GM21526 (cell line): Measurements from ENCODE around the gene IGF1R.

ENCODE experiments used
- ATAC-seq: cut with Tn5 transposase; IDR thresholded peaks from one replicate; pipeline ENCODE4 v1.9.1; 2021; ENCODE audit warnings: moderate library complexity; ENCODE audit not compliant: unreplicated experiment, low FRiP score

The IGF1R gene

DNA sequence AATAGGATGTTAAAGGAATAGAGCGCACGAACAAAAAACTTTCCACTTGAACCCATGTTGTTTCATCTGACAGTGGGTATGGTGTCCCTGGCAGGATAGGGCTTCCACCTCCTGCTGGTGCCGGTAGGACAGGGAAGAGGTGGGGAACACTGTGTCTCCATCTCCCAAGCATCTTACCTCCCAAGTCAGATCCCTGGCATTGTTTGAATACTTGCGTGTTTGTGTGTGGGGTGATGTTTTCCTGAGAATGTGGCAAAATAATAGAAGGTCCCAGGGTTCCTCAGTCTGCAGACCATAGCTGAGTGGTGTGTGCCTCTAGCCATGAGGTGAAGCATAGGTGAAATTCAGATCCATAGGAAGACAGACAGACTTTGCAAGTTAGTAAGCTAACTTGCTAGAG, 119.4 kb downstream of the IGF1R start:
- ATAC-seq: no peak

DNA sequence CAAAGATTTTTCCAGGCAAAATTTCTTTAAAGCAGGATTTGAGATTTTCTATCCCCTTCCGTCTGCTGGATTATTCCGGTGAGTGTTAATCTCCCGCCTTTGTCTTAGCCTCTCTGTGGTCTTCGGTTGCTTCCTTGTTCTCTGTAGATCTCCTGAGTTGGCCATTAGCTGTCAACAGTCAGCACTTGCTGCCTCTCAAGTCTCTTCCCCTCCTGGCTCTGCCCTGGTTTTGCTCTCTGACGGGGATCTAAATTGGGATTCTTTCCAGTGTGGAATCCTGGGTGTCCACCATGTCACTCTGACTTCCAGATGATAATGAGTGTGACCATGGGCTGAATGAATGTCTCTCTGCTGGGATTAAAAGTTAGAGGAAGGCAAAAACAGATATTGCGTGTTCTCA, 121.5 kb downstream of the IGF1R start:
- ATAC-seq: no peak

DNA sequence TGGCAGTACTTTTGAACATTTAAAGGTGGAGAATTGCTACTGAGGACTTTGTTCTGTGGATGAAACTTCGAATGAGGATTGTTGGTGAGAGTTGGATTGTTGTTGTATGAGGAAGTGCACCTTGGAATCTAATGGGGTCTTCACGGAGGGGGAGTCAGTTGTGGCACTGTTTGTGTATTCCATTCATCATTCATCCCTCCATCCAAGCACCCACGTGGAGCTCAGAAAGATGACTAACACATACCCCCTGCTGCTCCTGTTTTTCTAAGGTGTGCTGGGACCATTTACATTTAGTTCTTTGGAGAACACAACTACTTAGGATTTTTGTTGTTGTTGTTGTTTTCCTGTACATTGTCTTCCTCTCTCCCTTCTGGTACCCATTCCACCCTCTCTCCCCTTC, 122.6 kb downstream of the IGF1R start:
- ATAC-seq: no peak

DNA sequence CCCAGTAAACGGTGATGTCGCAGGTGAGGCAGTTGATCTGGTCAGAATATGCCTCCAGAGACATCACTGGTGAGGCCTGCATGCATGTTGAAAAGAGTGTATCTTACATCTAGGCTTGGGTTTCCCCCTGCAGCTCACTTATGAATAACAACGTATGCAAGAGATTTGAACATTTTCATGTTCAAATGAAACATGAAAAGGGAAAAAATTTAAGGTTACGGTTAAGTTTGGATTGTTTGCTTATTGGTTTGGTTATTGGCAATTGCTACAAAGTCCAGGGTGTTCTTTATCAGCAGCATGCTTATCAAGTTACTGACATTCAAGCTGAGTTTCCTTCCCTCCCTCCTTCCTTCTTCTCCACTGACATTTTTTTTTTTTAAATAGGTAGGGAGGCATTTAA, 123.2 kb downstream of the IGF1R start:
- no peak for ATAC-seq

DNA sequence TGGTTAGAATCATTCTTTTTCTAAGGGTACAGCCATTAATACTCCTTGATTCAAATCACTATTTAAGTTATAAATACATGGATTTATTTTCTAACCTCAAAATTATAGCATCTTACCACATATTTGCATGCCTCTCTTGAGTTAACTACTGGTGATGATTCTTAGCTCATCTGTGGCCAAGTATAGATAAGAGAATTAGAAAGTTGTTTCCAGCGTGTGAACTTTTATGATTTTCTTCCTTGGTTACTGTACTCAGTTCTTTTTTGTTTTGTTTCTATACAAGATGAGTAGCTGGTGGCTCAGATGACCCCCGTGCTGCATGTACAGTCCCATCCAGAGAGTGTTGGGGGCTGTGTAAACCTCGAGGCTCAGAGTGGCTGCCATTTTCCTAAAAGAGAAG, 124.6 kb downstream of the IGF1R start:
- no peak for ATAC-seq

DNA sequence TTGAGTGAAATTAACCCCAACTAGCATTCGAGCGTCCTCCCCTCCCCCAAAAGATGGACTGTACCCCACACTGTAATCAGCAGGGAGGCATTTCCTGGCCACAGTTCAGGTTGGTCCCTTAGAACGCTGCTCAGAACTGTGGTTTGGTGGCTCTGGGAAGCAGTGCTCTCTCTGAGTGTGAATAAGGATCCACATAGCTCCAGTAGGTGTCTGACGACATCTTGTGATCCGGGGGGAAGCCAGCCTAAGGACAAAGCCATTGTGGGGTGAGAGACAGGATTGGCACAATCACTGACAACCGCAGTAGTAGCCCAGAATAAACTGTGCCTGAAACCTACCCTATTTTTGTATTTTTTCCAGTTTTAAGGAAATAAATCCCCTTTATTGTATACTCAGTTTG, 125.3 kb downstream of the IGF1R start:
- no peak for ATAC-seq

DNA sequence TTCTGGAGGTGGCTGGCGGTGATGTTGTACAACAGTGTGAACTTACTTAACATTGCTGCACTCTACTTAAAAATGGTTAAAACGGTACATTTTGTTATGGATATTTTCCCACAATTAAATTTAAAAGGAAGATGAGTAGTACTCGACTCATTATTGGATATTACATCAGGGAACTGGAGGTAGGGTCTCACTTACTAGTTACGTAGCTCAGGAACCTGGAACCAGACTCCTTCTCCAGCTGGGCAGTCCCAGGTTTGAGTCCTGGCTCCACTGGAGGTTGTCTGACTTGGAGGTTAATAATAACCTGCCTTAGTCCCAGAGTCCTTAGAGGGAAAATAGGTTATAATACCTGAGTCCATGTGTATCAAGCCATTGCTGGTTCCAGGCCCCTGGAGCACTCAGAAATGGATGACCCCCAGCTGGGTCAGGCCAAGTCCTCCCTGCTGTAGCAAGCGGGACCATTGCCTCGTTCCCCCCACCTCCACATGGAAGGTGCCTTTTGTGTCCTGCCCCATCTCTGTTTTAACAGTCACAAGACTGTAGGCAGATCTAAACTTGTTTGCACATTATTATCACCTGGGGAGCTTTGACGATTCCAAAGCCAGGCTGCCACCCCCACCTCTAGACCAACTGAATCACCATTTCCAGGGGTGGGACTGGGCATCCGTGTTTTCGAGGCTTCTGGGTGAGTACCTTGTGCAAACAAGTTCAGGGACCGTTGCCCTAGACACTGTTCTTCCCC, 126.6 kb downstream of the IGF1R start:
- ATAC-seq: no peak

DNA sequence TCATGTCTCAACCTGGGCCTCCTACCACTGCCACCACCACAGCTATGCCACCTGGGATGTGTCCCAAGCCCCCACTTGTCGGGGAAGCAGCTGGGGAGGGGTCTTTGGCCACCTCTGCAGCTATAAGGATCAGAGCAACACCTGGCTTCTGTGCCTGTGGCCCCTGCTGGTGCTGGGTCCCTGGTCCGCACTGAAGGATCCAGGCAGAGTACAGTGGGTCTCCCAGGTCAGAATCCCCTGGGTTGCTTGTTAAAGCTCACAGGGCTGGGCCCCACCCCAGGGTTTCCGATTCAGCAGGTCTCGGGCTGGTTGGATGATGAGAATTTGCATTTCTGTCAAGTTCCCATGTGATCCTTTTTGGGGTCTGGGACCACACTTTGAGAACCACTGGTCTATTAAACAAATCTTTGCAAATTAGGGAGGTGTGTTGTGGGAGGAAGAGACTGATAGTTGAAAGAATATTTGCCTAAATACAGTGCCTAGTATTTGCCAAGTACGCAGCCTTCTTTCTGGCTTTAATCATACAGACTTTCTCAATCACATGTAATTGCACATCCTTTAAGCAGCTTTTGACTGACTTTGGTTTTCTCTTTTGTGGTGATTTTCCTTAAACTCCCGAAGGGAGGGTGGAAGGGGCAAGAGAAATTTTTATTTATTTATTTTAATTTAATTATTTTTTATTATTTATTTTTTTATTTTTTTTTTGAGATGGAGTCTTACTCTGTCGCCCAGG, 127.3 kb downstream of the IGF1R start:
- ATAC-seq: no peak

DNA sequence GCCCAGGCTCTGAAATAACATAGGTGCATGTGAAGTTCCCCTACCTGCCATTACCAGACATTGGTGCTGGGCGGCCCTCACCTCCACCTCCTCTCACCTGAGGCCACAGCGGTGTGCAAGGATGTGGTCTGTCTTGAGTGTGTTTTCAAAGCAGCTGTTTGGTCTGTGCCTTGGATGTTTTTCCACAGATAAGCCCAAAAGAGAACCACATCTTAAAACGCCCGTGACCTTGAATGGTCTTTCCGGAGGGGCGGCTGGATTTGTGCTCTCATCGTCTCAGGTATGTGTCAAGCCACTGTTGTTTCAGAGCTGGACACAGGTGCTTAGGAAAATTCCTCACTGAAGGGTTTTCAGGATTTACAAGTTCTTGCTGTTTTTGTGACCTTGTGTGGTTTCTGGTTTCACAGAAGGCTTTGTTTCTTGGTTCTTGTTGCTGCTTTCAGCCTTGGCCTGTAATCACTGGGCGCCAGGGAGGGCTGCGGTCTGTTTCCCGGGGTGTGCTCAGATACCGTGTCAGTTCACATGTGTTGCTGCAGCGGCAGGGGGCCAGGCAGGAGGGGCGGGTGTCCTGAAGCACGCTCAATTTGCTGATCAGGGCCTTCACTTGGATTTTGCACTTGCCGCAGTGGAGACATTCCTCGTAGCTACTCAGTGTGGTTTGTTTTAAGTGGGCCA, 128.4 kb downstream of the IGF1R start:
- no peak for ATAC-seq

DNA sequence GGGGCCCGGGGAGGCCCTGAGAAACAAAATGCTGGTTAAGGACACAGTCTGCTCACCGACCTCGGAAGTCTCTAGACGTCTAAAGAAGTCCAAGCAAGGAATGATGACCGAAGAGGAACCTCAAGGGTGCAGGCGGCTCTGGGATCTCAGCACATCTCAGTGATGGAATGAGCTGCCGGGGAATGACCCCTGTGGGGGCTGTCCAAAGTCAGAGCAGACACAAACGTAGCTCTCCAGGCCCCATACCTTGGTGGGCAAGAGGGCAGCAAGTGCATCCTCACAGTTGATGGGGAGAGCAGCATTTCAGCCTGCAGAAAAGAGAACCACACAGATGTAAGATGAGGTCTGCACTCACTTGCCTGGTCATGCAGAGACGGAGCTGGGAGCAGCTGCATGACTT, 129.1 kb downstream of the IGF1R start:
- ATAC-seq: no peak

DNA sequence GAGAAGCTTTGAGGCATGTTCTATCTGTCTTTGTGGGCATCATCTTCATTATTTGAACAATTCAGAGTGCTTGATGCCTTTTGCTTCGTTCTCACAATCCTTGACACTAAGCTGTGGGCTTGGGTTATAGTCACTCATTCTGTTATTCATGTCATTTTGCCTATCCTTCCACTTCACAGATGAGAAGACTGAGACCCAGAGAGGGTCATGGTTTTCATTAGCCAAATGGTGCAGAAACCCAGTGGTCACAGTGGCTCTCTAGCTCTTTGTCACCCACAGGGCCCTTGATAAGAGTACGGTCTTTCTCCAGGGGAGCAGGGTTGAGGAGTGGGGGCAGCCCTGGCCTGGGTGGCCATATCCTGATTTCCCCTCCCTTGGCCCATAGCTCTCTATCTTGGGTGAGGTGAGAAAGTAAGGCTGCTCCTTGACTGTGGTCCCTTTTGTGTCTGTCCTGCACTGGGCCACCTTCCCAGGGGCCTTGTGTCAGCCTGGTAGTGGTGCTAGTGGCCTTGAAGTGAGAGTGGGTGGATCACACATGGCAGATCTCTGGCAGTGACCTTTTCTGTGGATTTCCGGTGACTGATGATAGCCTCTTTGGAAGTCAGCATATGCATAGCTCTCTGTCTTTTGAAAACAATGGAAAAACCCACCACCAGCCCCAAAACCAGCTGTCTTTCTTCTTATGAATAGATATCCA, 130.1 kb downstream of the IGF1R start:
- ATAC-seq: no peak

DNA sequence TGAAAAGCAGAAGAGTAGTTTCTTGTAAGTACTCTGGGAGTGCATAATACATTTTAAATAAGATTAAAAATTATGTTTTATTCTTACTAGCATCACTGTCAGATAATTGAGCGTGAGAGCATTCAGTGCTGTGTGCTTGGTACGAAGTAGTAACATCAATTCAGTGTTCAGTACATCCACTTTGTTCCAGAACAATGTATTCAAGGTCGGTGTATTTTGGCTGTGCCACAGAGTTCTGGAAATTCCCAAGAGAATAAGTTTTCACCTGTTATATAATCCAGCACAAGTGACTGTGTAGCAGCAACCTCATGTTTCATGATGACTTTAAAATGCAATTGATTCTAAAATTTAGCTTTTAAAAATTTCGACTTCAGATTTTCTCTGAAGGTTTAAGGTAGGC, 130.6 kb downstream of the IGF1R start:
- no peak for ATAC-seq

DNA sequence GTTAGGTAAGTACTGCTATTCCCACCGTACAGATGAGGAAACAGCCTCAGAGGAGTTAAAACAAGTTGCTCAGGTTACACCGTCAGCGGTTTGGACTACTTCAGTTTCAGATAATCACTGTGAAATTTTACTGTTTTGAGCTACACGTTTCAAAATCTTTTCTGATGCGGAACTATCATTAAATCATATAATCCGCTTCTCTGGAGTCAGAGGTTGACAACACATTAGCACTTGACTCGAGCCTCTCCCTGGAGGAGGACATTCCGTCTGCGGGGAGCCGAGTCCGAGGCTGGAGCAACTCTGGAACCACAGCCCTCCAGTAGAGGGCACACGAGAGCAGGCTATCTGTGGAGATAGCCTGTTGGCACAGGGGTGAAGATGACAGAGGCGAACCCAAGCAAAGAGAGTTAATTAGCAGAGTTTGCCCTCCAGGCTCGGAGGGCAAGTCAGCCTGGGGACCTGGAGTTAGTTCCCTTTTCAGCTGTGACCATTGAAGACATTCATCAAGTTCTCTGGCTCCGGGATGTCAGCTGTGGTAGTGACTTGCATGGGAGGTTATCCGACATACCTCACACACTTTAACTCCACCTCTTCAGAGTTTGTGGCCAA, 131.2 kb downstream of the IGF1R start:
- ATAC-seq: peak; percentile 86

DNA sequence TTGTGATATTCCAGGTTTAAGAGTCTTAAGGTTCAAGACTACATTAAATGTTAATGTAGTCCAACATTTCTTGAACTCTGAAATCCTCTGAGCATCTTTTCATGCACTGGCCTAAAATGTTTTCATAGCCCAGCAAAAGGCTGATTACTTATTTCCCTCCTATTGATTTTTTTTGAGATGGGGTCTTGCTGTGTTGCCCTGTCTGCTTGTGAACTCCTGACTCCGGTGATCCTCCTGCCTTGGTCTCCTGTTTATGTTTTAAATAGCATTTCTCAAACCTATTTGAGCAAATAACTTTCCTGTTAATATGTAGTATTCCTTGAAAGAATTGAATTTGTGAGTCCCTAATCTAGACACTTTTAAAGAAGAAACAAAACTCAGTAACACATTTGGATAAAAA, 133.5 kb downstream of the IGF1R start:
- no peak for ATAC-seq

DNA sequence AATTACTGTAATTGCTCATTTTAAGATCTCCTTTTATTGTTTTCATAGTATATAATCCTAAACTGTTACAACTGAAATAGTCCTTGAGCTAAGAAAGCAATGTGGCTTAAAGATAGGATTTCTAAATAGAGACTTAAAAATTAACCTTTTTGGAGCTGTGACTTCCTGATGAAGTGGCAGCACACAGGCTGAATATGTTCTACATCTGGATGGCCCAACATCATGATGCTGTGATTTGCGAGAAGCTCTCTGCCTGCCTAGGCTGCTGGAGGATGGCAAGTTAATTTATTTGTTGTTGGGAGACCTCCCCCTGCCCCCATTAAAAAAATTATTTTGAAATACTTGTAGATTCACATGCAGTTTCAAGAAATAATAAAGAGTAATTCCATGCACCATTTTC, 134.5 kb downstream of the IGF1R start:
- ATAC-seq: no peak

DNA sequence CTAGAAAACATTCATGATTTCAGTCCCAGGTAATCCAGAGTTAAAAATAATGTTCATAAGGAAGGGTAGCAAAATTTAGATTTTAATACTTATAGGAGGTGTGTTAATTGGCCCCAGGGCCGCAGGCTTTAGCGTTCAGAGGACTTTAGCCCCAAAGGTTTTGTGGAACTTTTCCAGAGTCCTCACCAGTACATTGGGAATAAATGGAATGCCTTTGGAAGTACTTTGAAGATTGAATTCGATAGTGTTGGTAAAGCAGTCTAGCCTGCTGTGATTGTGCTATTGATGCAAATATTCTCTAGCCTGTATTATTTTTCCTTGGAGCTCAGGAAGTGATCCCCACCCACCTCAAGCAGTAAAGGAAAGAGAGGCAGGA, 137.1 kb downstream of the IGF1R start:
- no peak for ATAC-seq

DNA sequence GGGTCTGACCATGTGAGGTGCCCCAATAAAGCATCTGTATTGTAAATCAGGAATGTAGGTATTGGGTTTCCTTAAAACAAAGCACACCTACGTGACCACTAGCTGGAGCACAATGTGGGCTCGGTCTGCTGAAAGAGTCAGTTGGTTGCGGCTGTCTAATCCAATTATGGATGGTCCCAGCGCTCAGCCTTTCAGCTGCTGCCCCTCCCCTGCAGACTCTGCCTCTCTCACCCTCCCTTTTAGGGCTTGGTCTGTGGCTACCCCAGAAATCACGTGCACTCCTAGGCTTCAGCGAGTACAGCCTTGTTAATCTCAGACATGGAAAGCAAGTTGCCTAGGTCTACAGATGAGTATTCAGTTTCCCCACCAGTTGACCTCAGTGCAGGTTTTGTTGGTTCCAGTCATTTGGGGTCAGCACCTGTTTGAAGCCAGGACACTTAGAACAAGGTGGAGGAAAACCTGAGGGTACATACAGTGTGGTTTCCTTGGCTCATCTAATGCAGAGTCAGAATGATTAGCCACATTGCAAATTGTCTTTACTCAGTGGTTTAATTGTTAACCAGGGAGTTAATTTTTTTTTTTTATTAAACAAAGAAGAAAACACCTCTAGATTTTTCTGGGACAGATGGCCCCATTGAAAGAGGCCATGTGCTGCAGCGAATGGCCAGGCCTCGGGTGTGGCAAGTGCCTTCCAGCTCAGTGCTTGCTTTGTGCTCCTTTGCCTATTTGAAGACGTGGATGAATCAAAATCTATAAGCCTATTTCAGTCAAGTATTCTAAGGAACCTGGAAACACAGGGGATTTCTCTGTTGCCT, 137.7 kb downstream of the IGF1R start:
- ATAC-seq: no peak

DNA sequence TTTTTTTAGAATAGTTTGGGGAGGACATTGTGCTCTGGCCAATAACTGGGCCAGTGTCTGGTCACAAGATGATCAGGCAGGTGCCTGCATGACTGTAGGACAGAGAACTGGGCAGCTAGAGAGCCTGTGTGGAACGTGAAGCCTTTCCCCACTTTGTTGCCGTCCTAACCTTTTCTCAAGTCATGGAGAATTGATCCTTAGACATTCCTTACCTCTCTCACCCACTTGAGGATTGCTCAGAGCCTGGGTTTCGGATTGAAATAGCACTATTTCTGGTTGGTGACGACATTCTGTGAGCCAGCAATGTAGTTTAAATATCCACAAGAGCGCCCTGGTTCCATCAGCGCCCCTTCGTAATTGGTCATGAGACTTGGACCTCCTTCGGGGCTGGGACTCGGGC, 138.4 kb downstream of the IGF1R start:
- ATAC-seq: no peak

DNA sequence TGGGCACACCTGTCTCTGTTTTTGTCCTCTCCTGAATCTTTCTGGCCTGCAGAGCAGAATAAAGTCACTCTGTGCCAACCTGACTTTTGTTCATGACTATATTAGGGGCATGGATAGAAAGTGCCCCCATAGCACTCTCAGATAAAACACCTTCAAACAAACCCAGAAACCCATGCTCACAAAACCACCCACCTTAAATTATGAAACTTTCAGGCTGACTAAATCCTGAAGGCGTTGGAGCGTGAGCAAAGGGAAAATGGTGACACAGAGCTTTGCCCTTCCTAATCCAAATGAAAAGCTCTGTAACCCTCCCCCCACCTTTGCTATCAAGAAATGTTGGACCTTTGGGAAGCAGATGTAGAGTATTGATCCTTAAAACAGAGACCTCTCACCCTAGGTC, 138.9 kb downstream of the IGF1R start:
- ATAC-seq: no peak
